EH (cell line): ENCODE results near the gene KIF26B.

Experiments
- DNase-seq: peaks from one replicate; pipeline ENCODE4 v3.0.0-alpha.2; 2015; ENCODE audit warnings: low read depth

KIF26B gene

GRCh38 chr1:245209658-245210435, 55.1 kb downstream of the KIF26B start:
- no peak for DNase-seq

GRCh38 chr1:245211035-245211749, 56.4 kb downstream of the KIF26B start:
- no peak for DNase-seq

- DNase-seq = no peak
These were observed 57.0 kb downstream of the KIF26B start for GRCh38 chr1:245211761-245212160.

GRCh38 chr1:245212221-245212710, 57.5 kb downstream of the KIF26B start:
- DNase-seq = no peak

GRCh38 chr1:245213066-245213831, 58.5 kb downstream of the KIF26B start:
- no peak for DNase-seq

GRCh38 chr1:245215071-245215470, 60.3 kb downstream of the KIF26B start:
- DNase-seq = no peak

DNA sequence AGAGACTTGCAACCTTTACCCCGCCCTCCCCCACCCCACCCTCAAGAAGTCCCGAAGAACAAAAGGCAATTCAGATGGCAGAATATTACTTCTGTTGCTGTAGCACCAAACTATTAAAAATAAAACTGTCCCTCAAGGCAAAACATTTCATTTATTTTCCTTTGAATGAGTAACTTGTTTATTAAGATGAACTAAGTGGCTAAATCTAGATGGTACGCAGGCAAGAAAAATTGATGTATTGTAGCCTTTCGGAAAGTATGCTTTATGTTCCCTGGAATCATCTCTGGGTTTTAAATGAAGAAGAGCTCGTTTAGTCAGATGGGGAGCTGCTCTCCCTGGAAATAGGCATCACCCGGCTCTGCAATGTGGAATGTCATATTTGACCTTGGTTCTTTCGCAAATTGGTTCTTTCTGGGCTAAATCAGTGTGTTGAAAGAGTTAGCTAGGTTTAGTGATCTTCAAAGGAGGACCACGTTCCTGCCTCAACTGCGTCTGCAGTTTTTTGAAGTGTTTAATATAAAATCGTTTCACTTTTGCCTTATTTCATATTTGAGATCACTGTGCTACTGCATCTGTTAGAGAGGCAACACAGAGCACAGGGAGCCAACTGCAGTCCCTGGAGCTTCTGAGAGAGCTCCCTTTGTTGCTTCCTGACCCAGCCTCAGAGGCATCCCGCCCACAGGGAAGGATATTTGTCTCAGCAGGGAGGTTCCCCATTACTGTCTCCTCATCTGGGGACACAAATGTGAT, 61.8 kb downstream of the KIF26B start:
- no peak for DNase-seq

GRCh38 chr1:245217853-245218608, 63.2 kb downstream of the KIF26B start:
- no peak for DNase-seq

GRCh38 chr1:245220381-245220985, 65.7 kb downstream of the KIF26B start:
- DNase-seq = no peak

- no peak for DNase-seq
These were observed 67.0 kb downstream of the KIF26B start for GRCh38 chr1:245221805-245222204.

DNA sequence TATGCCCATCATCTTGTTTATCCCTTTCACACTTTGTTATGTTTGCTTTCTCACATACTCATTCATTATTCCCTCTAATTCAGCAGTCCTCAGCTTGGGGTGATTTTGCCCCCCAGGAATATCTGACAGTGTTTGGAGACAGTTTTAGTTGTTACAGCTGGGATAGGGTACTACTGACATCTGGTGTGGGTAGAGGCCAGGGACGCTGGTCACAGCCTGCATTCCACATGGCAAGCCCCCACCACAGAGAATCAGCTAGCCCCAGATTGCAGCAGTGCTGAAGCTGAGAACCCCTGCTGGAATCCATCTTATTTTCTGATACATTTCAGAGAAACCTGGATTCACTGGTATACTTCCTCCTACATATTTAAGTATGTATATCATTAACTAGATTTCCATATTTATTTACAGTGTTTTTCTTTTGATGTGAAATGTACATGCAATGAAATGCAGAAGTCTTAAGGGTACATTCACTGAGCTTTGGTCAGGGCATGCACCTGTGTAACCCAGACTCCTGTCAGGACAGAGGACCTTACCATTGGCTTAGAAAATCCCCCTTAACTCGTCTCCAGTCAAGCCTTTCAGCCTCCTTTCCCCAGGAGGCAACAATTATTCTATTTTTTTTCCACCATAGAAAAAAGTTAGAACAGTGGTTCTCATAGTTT, 68.3 kb downstream of the KIF26B start:
- DNase-seq = no peak

- DNase-seq = peak; percentile 33
These were observed 70.8 kb downstream of the KIF26B start for GRCh38 chr1:245225322-245226202.

GRCh38 chr1:245226203-245226499, 71.4 kb downstream of the KIF26B start:
- no peak for DNase-seq

DNA sequence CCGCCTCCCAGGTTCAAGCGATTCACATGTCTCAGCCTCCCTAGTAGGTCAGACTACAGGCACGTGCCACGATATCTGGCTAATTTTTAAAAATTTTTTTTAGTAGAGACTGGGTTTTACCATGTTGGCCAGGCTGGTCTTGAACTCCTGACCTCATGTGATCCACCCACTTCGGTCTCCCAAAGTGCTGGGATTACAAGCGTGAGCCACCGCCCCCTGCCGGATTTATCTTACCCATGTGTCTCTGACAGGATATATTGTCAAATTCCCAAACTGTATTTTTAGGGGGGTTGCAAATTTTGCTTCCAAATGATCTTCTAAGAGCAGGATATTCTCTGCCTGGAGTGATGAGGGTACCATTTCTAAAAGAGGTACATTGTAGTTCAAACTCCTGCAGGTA, 74.3 kb downstream of the KIF26B start:
- no peak for DNase-seq

DNA sequence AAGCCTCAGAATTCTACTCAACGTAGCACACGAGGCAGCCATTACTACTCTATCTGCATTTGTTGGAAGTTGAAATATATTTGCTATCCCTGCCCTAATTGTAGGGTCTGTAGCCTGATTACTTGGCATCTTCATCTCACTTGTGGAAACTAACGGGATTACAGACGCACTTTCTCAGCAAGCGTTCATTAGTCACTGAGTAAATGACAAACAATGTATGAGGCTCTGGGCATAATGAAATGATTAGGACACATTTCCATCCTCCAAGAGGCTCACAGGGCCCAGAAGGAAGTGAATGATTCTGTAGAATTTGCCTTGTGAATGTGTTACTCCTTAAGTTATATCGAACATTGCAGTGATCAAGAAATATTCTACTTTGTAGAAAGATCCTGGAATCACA, 78.1 kb downstream of the KIF26B start:
- no peak for DNase-seq

DNA sequence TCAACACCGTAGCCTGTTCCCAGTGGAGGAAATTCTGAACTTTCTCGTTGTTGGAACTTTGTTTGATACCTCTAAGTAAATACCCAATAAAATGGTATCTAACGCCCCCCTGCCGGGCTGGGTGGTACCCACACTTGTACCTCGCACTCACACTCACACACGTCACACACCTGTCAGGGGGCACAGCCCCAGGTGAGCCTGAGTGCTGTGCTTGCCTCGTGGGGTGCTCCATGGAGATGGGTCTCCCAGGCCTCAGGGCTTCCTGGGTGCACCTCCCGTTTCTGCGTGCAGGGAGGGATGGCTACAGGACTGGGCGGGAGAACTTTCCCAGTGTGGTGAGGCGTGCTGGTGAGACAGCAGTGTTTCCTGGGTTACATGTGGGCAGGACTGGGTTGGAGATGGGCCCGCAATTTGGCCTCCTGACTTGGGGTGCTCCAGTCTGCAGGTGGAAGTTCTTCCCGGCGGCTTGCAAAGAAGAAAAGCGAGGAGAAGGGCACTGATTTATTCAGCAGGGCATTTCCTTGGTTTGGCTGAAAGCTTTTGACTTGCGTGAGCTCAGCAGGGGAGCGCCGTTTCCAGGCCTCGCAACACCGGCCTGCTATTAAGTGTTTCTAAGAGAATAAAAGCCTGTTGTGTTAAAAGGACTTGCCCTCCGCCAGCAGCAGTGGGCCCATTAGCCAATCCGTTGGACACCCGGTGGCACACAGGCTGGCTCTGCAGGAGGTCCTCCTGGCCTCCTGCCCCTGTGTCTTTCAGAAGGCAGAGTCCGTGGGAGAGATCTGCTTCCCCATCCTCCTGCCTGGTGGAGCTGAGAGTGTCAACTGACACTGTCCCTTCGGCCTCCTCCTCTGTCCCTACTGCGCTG, 79.7 kb downstream of the KIF26B start:
- DNase-seq = no peak

DNA sequence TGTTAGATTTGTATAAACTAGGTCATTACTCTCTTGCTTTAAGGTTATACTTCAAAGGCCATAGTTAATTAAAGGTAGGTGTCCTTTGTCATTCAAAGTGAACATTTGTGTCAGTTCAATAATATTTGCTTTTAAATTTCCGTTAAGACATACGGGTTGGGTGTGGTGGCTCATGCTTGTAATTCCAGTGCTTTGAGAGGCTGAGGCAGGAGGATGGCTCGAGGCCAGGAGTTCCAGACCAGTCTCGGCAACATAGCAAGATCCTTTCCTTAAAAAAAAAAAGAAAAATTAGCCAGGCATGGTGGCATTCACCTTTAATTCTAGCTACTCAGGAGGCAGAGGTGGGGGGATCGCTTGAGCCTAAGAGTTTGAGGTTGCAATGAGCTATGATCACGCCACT, 80.4 kb downstream of the KIF26B start:
- DNase-seq = peak; percentile 35

- no peak for DNase-seq
These were observed 85.9 kb downstream of the KIF26B start for GRCh38 chr1:245240648-245241165.
